ENCODE measurements around the gene PTPN6. TPM values are rescaled to one million over a fixed set of nuclear protein-coding genes. Genes with fewer than 3 reads are reported as not detected.

The PTPN6 gene
- total RNA-seq, 4 donors from 2014 or later = 31.8 to 44.5 (median 34.4) TPM

GRCh38 chr12:6960593-6961277, 9.6 kb downstream of the PTPN6 start:
- DNase-seq (ENCODE audit: low spot score in 2 of 2) = no peak
- 69% methylated on average over 13 of the region's 13 CpGs for WGBS, 2 donors
- intact Hi-C loops (cut with DNase I; ENCODE audit: low total_unique reads) = loop anchor here (10.0 kb wide), 1 partner anchor 86 kb away; the partner anchor contains the start of gene SPSB2

GRCh38 chr12:6961278-6961694, 10.1 kb downstream of the PTPN6 start:
- H3K4me3 ChIP-seq (ENCODE audit: low read depth, poor library complexity, severe bottlenecking) = no peak overlapping the region
- intact Hi-C loops (cut with DNase I; ENCODE audit: low total_unique reads) = loop anchor here (10.0 kb wide), 1 partner anchor 86 kb away; the partner anchor contains the start of gene SPSB2
- DNase-seq (ENCODE audit: low spot score in 2 of 2) = peak in 1 of 2 donors; percentile 95
- 11 to 27% methylated on average over 14 to 24 of the region's 24 CpGs for WGBS, 2 donors
- TF ChIP-seq CTCF (IDR thresholded peaks at IDR 0.05) = no peak
- TF ChIP-seq POLR2A (IDR thresholded peaks at IDR 0.05) = no peak

More at GRCh38 chr12:6960593-6961277, 9.6 kb downstream of the PTPN6 start:
- TF ChIP-seq CTCF (IDR thresholded peaks at IDR 0.05) (no peak), POLR2A (IDR thresholded peaks at IDR 0.05) (no peak)
- no peak overlapping the region for H3K4me3 ChIP-seq (ENCODE audit: low read depth, poor library complexity, severe bottlenecking)

- no peak for TF ChIP-seq POLR2A (IDR thresholded peaks at IDR 0.05)
- no peak for TF ChIP-seq CTCF (IDR thresholded peaks at IDR 0.05)
- 4 to 7% methylated on average over 12 to 15 of the region's 16 CpGs for WGBS, 2 donors
- DNase-seq (ENCODE audit: low spot score in 2 of 2) = peak in 1 of 2 donors; percentile 92
- H3K4me3 ChIP-seq (ENCODE audit: low read depth, poor library complexity, severe bottlenecking) = no peak overlapping the region
- intact Hi-C loops (cut with DNase I; ENCODE audit: low total_unique reads) = loop anchor here (10.0 kb wide), 1 partner anchor 87 kb away; the partner anchor contains the start of gene SPSB2
Measured at GRCh38 chr12:6961695-6962284, 10.6 kb downstream of the PTPN6 start.

GRCh38 chr12:6962285-6963015, 11.3 kb downstream of the PTPN6 start:
- DNase-seq (ENCODE audit: low spot score in 2 of 2) = no peak

More at GRCh38 chr12:6962285-6963015, 11.3 kb downstream of the PTPN6 start:
- intact Hi-C loops (cut with DNase I; ENCODE audit: low total_unique reads) = loop anchor here (10.0 kb wide), 1 partner anchor 88 kb away; the partner anchor contains the start of gene SPSB2
- H3K4me3 ChIP-seq (ENCODE audit: low read depth, poor library complexity, severe bottlenecking) = no peak overlapping the region
- TF ChIP-seq CTCF (IDR thresholded peaks at IDR 0.05) (no peak), POLR2A (IDR thresholded peaks at IDR 0.05) (no peak)
- 42 to 43% methylated on average over 16 to 20 of the region's 25 CpGs for WGBS, 2 donors

Data from lower leg skin (tissue), 4 donors.